D721Med (cell line): ENCODE measurements around the gene RHEX.

Experiments used
- DNase-seq: peaks from one replicate; pipeline ENCODE4 v3.0.0; 2011; ENCODE audit warnings: low spot score; ENCODE audit not compliant: insufficient read length
- FAIRE-seq: peaks from 2 replicates; lab custom pipeline; 2011; peaks lifted over from hg19 to GRCh38; lab: Jason Lieb, UNC
- CTCF ChIP-seq: IDR thresholded peaks from 2 replicates; pipeline ENCODE4 v1.5.1; 2012; ENCODE audit warnings: mild to moderate bottlenecking, control low read depth; ENCODE audit not compliant: insufficient read depth; ENCODE audit errors: missing control alignments

RHEX gene

GRCh38 chr1:206115791-206116190 is 62.8 kb downstream of the RHEX start:
- DNase-seq (no peak), FAIRE-seq (no peak)
- no peak for TF ChIP-seq CTCF

GRCh38 chr1:206116191-206116872 is 63.4 kb downstream of the RHEX start:
- FAIRE-seq (no peak), DNase-seq (no peak)
- no peak for TF ChIP-seq CTCF

GRCh38 chr1:206116873-206117150 is 63.8 kb downstream of the RHEX start:
- TF ChIP-seq CTCF, result no peak
- no peak for FAIRE-seq
- DNase-seq, result no peak

GRCh38 chr1:206117151-206117948 is 64.4 kb downstream of the RHEX start, which contains the start of gene AVPR1B:
TSS of gene AVPR1B (minus strand) at chr1:206117388. CDS start at chr1:206116890, 498 bp downstream.
- DNase-seq (no peak), FAIRE-seq (no peak)
- TF ChIP-seq CTCF, result peak; percentile 7

- DNase-seq, result no peak
- FAIRE-seq, result no peak
- TF ChIP-seq CTCF, result no peak
Measured at GRCh38 chr1:206120406-206120805, 67.4 kb downstream of the RHEX start.

- TF ChIP-seq CTCF, result no peak
- DNase-seq (no peak), FAIRE-seq (no peak)
Measured at GRCh38 chr1:206121269-206121668, 68.3 kb downstream of the RHEX start.

- no peak for TF ChIP-seq CTCF
- FAIRE-seq (no peak), DNase-seq (no peak)
Measured at GRCh38 chr1:206122686-206123085, 69.7 kb downstream of the RHEX start.
